ENCODE results near the gene TBC1D22A. TPM values are rescaled to one million over a fixed set of nuclear protein-coding genes. Genes with fewer than 3 reads are reported as not detected.
A peak's percentile ranks its signal among the peaks of the same experiment; 100 is the strongest.

Gene TBC1D22A
- total and polyA plus RNA-seq, 8 donors = 12.0 to 17.6 (median 15.3) TPM

- FAIRE-seq (no peak), DNase-seq (peak in 3 of 6 donors; percentile 71 to 73 (median 72))
Measured at GRCh38 chr22:46739094-46739870, 23.2 kb upstream of the TBC1D22A start.

GRCh38 chr22:46740910-46741780, 21.3 kb upstream of the TBC1D22A start:
- no peak for DNase-seq

More at GRCh38 chr22:46739094-46739870, 23.2 kb upstream of the TBC1D22A start:
- Histone ChIP-seq H3K4me1 (peaks cover 35 to 40% (median 36%) of the 10 kb centered on the region in 3 donors), H3K9me3 (no peaks in the 10 kb centered on the region), H3K27ac (peak overlapping the region; percentile 79 to 90 (median 83)), H3K36me3 (no peaks in the 10 kb centered on the region), H3K4me3 (peak overlapping the region; percentile 53 to 82 (median 61)), H3K27me3 (no peaks in the 10 kb centered on the region)
- 41 to 69% methylated on average over 20 of the region's 20 CpGs for WGBS, 2 donors
- peak; percentile 5 to 71 (median 29) for ATAC-seq
- intact Hi-C loops (cut with DNase I) = loop anchor here in 1 of 3 donors (10.0 kb wide), 1 partner anchor 164 kb away; no protein-coding TSS in a partner anchor
- no peak for TF ChIP-seq CTCF (IDR thresholded peaks at IDR 0.05)

GRCh38 chr22:46741974-46742519, 20.4 kb upstream of the TBC1D22A start:
- no peak for TF ChIP-seq CTCF (IDR thresholded peaks at IDR 0.05)
- no peak overlapping the region for H3K27ac ChIP-seq
- DNase-seq (peak in 1 of 6 donors; percentile 47), FAIRE-seq (no peak), ATAC-seq (no peak)
- peaks cover 9 to 16% (median 13%) of the 10 kb centered on the region in 3 donors for H3K4me1 ChIP-seq
- H3K27me3 ChIP-seq = no peaks in the 10 kb centered on the region
- no peak overlapping the region for H3K4me3 ChIP-seq
- intact Hi-C loops (cut with DNase I) = no loop called here
- no peaks in the 10 kb centered on the region for H3K36me3 ChIP-seq
- no peaks in the 10 kb centered on the region for H3K9me3 ChIP-seq
- 84% methylated on average over 6 of the region's 6 CpGs for WGBS, 2 donors

More at GRCh38 chr22:46740910-46741780, 21.3 kb upstream of the TBC1D22A start:
- Histone ChIP-seq H3K9me3 (no peaks in the 10 kb centered on the region), H3K36me3 (no peaks in the 10 kb centered on the region), H3K27ac (no peak overlapping the region), H3K4me1 (peaks cover 17 to 22% (median 21%) of the 10 kb centered on the region in 3 donors), H3K4me3 (no peak overlapping the region), H3K27me3 (no peaks in the 10 kb centered on the region)
- ATAC-seq = no peak
- intact Hi-C loops (cut with DNase I) = no loop called here
- WGBS, 2 donors = 83 to 86% methylated on average over 14 of the region's 14 CpGs
- no peak for FAIRE-seq
- TF ChIP-seq CTCF (IDR thresholded peaks at IDR 0.05) = no peak

GRCh38 chr22:46742576-46743221, 19.8 kb upstream of the TBC1D22A start:
- TF ChIP-seq CTCF (IDR thresholded peaks at IDR 0.05) = no peak
- peaks cover 9 to 15% (median 13%) of the 10 kb centered on the region in 3 donors for H3K4me1 ChIP-seq

More at GRCh38 chr22:46742576-46743221, 19.8 kb upstream of the TBC1D22A start:
- WGBS, 2 donors = 74 to 81% methylated on average over 6 of the region's 6 CpGs
- ATAC-seq (no peak), FAIRE-seq (no peak), DNase-seq (no peak)
- intact Hi-C loops (cut with DNase I) = no loop called here
- Histone ChIP-seq H3K27ac (no peak overlapping the region), H3K4me3 (no peak overlapping the region), H3K27me3 (no peaks in the 10 kb centered on the region), H3K9me3 (no peaks in the 10 kb centered on the region), H3K36me3 (no peaks in the 10 kb centered on the region)
